Esophagus muscularis mucosa (tissue), 3 donors: Measurements from ENCODE around the gene SPOP.

ENCODE experiments used
- POLR2AphosphoS5 ChIP-seq, 2 donors: sonication (generic); formaldehyde crosslinking; IDR thresholded peaks; one replicate each; pipeline ENCODE4 v1.6.1; 2017; ENCODE audit warnings: antibody characterized with exemption in 2 of 2
- TF ChIP-seq, protein P1 (sequence below), 3 experiments: fragments of 200-600 bp in 2 of 3; fragments of 450-650 bp in 1 of 3; sonication (generic) in 2 of 3; IDR thresholded peaks; one replicate each; pipeline ENCODE4 v1.5.1; 2017 to 2019; ENCODE audit warnings: antibody characterized with exemption in 3 of 3, mild to moderate bottlenecking in 2 of 3, moderate library complexity in 1 of 3

DNA sequence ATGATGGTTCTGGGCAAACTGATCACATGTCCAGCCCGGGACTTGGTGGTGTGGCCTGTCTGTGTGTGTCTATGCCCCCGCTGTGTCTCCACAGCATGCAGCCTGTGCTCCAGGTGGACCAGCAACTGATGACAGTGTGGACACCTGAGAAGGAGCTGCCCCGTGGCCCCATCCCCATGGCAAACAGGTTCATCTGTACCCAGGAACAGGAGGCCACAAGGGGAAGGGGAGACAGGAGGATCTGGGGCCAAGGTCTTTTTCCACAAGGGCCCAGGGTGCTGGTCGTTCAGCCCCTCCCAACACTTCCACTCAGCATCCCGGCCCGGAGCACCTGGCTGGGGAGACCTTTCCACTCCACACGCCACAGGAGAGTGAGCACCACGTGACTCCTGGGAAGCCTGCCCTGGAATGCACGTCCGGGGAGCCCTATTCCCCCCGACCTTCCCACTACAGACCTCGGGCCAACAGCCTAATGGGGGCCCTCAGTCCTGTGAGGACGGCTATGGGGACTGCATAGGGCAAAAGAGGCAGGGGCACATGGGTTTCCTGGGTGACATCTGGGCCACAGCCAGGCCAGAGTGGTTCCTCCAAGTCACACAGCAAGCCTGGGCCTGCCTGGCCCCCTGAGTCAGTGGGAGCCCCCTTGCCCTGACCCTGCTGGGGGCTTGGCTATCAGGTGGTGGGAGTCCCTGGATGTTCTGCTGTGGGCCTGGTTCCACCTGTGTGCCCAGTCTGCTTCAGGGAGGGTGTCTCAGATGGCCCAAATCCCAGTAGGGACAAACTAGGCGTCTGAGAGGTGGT lies 123.0 kb downstream of the SPOP start:
- TF ChIP-seq, protein P1, sequence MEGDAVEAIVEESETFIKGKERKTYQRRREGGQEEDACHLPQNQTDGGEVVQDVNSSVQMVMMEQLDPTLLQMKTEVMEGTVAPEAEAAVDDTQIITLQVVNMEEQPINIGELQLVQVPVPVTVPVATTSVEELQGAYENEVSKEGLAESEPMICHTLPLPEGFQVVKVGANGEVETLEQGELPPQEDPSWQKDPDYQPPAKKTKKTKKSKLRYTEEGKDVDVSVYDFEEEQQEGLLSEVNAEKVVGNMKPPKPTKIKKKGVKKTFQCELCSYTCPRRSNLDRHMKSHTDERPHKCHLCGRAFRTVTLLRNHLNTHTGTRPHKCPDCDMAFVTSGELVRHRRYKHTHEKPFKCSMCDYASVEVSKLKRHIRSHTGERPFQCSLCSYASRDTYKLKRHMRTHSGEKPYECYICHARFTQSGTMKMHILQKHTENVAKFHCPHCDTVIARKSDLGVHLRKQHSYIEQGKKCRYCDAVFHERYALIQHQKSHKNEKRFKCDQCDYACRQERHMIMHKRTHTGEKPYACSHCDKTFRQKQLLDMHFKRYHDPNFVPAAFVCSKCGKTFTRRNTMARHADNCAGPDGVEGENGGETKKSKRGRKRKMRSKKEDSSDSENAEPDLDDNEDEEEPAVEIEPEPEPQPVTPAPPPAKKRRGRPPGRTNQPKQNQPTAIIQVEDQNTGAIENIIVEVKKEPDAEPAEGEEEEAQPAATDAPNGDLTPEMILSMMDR (IDR thresholded peaks at IDR 0.05) = no peak
- no peak for TF ChIP-seq POLR2AphosphoS5 (IDR thresholded peaks at IDR 0.05)
